Measurements from ENCODE around the gene BCL6.

DNA sequence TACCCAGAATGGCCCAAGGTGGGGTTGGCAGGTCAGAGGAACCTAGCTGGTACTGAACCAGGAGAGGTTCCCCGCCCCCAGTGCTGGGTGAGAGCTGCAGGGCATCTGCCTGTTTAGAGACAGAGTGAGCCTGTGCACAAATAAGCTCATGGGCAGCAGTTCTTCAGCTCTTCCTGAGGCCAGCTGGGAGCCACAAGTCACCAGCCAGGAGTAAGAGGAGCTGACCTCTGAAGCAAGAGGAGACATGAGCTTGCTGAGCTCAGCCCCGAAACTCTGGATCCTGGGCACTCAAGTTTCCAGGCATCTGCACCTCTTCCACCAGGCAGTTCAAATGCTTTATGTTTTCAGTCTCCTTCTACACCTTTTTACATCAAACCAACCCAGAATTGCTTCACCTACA lies 45.0 kb downstream of the BCL6 start:
- TF ChIP-seq, protein P1, sequence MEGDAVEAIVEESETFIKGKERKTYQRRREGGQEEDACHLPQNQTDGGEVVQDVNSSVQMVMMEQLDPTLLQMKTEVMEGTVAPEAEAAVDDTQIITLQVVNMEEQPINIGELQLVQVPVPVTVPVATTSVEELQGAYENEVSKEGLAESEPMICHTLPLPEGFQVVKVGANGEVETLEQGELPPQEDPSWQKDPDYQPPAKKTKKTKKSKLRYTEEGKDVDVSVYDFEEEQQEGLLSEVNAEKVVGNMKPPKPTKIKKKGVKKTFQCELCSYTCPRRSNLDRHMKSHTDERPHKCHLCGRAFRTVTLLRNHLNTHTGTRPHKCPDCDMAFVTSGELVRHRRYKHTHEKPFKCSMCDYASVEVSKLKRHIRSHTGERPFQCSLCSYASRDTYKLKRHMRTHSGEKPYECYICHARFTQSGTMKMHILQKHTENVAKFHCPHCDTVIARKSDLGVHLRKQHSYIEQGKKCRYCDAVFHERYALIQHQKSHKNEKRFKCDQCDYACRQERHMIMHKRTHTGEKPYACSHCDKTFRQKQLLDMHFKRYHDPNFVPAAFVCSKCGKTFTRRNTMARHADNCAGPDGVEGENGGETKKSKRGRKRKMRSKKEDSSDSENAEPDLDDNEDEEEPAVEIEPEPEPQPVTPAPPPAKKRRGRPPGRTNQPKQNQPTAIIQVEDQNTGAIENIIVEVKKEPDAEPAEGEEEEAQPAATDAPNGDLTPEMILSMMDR (conservative IDR thresholded peaks at IDR 0.05; ENCODE audit: low read length) = no peak
- TF ChIP-seq EZH2phosphoT487 (IDR thresholded peaks at IDR 0.05; ENCODE audit: borderline replicate concordance, low read depth, low read length) = no peak

Data from OCI-LY7 (cell line).